ENCODE data around the gene ULBP3.
"Not testable (repeated sequence)": the region's sequence is repeated elsewhere in the genome, so short reads cannot be mapped to it uniquely, and the experiment has no call there.

The ULBP3 gene

DNA sequence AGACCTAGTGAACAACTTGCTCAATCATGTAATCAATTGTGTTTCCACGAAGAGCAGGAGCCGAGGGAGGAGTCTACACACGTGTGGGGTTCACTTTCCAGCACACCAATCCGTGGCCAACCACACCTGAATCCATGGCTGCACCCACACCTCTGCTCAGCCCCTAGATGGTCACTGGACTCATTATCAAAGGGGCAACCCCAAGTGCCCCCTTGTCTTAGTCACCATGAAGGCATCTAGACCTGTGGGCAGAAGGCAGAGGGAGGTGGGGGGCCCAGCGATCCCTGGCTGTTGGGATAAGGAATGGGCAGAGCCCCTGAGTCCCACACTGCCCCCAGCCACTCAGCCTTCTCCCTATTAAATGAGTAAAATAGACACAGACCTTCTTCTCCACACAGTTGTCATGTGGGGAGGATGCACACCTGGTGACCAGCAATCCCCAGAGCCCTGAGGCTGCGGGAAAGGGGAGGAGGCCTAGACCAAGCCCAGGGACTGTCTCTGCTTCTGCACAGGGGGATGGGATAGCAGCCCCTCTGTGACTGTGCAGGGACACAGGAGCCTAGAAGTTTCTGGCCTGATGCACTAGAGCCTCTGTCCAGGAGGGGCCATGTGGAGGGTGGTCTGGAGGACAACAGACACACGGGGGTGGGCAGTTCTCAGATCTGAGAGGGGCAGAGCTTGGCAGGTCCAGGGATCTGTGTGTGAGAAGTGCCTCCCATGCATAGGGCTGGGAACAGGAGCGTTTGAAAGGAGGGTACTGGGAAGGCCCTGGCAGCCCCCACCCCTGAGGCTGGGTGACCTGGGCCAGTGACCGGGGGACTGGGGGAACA is 41.7 kb downstream of the ULBP3 start:
- Mint-ChIP-seq H3K9me3 (peaks cover 0 to 5% of the 10 kb centered on the region in 2 donors), H3K36me3 (no peaks in the 10 kb centered on the region), H3K4me1 (peaks cover 36 to 57% of the 10 kb centered on the region in 2 donors), H3K27ac (no peak overlapping the region), H3K4me3 (no peak overlapping the region), H3K27me3 (peaks cover 34 to 52% of the 10 kb centered on the region in 2 donors)
- no peak for DNase-seq
- ATAC-seq (replicated peaks): no peak

DNA sequence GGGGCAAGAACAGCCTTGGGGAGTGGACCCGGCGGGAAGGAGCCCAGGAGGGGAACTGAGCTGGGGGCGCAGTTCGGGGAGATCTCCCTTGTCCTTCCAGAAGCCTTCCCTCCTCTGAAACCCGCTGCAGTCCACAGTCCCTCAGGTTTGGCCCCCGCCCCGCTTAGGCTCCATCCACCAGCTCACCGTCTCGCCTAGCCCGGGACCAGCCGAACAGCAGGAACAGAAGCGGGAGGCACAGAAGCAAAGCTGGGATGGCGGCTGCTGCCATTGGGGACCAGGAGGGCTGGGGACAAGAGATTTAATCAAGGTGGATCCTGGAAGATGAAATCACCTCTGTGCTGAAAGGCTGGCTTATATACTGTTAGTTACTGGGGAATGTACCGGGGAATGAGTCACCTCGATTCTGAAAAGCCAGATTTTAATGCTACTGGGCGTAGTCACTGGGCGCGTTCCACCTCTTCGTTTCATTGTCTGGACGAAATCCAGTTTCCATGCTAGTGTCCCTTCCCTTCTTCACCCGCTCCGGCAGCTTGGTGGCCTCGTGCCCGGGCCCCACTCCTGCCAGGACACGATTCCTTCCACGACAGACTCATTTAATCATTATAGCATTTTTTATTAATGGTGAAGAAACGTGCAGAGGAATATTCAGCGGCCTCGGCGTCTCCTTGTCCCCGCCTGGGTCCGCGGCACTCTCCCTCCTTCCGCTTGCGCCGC is 43.6 kb downstream of the ULBP3 start, which contains the start of gene RAET1L:
Gene RAET1L, minus strand, starts transcription at position 332 of the 717 bp plus-strand sequence. Its CDS starts 61 bp downstream, at position 271.
- Mint-ChIP-seq H3K9me3 (peaks cover 0 to 5% of the 10 kb centered on the region in 2 donors), H3K27me3 (peaks cover 45 to 60% of the 10 kb centered on the region in 2 donors), H3K4me3 (peak within 1 kb of the TSS; percentile 69 to 78), H3K27ac (no peak within 1 kb of the TSS), H3K36me3 (no peaks in the 10 kb centered on the region), H3K4me1 (peaks cover 31 to 55% of the 10 kb centered on the region in 2 donors)
- ATAC-seq (replicated peaks) (peak; percentile 48 to 66), DNase-seq (no peak)

GRCh38 chr6:150024646-150025155 is 44.2 kb downstream of the ULBP3 start:
- no peak for DNase-seq
- peaks cover 26 to 48% of the 10 kb centered on the region in 2 donors for H3K4me1 Mint-ChIP-seq
- peak overlapping the region in 1 of 2 donors; percentile 46 for H3K4me3 Mint-ChIP-seq
- no peaks in the 10 kb centered on the region for H3K36me3 Mint-ChIP-seq
- peaks cover 47 to 63% of the 10 kb centered on the region in 2 donors for H3K27me3 Mint-ChIP-seq
- H3K27ac Mint-ChIP-seq: no peak overlapping the region
- H3K9me3 Mint-ChIP-seq: peaks cover 0 to 5% of the 10 kb centered on the region in 2 donors
- ATAC-seq (replicated peaks): no peak

DNA sequence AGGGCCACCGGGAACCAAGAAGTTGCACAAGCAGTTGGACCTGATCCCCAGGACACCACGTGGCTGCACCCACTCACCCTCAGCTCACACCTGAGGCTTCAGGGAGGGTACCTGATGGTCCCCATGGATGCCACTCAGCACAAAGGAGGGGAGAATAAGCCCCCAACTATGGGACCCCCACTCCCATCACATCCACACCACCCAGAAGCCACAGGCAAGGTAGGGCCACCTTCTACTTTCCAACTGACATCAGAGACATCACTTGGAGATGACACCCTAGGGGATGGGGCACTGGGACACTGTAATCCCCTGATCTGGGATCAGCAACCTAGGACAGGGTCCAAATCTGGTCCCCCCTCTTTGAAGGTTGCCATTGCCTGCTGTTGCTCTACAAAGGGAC is 44.9 kb downstream of the ULBP3 start:
- H3K4me1 Mint-ChIP-seq: peaks cover 21 to 42% of the 10 kb centered on the region in 2 donors
- not testable (repeated sequence) for H3K36me3 Mint-ChIP-seq; H3K4me3 Mint-ChIP-seq; H3K9me3 Mint-ChIP-seq; DNase-seq; ATAC-seq (replicated peaks); H3K27ac Mint-ChIP-seq
- H3K27me3 Mint-ChIP-seq: peaks cover 51 to 69% of the 10 kb centered on the region in 2 donors

DNA sequence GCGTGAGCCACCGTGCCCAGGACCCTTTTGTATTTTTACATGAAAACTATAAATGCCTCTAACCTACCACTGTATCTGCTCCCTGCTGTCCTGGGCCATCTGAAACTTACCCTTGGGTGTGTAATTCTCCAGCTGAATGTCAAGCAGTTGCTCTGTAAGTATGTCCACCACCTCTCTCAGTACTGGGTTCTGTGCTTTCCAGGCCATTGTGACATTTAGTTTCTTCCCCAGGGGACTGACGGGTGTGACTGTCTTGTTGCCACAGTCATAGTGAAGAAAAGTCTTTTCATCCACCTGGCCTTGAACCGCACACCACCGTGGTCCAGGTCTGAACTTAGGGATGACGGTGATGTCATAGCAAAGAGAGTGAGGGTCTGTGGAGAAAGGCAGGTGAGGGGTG is 47.1 kb downstream of the ULBP3 start:
- peaks cover 56 to 71% of the 10 kb centered on the region in 2 donors for H3K27me3 Mint-ChIP-seq
- peaks cover 15 to 25% of the 10 kb centered on the region in 2 donors for H3K4me1 Mint-ChIP-seq
- H3K36me3 Mint-ChIP-seq, H3K27ac Mint-ChIP-seq, H3K9me3 Mint-ChIP-seq, DNase-seq, H3K4me3 Mint-ChIP-seq: not testable (repeated sequence)
- ATAC-seq (replicated peaks): peak; percentile 59 to 68

DNA sequence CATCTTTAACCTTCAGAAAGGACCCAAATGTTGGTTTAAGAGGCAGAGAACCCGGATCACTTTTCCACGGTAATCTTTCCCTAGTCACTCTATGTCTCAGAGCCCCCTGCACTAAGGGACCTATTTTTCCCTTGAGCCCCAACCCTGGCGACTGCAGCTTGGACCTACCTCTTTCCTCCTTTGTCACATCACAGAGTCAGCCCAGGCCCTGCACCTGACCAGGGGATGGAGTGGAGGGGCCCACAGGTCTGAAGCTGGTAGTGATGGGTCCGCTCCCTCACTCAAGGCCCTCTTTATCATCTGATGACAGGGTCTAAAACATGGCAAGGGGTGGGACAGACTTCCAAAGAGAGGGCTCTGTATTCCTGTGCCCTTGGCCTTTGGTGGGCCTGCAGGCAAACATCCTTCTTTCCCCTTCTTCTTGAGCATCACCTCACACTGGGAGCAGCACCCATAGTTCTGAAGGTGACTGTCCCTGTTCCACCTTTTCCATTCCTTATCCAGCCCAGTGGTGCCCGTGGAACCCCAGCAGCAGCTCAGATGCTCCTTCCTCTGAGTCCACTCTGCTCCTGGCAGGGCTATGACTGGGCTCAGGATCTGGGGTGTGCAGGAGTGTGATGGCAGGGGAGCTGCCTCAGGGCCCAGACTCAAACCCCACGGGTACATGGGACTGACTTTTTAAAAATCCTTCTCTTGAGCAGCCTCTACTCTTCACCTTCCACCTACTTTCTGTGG is 49.9 kb downstream of the ULBP3 start:
- no peaks in the 10 kb centered on the region for H3K9me3 Mint-ChIP-seq
- DNase-seq (no peak), ATAC-seq (replicated peaks) (no peak)
- no peaks in the 10 kb centered on the region for H3K36me3 Mint-ChIP-seq
- no peak overlapping the region for H3K27ac Mint-ChIP-seq
- no peak overlapping the region for H3K4me3 Mint-ChIP-seq
- H3K27me3 Mint-ChIP-seq: peaks cover 55 to 68% of the 10 kb centered on the region in 2 donors
- H3K4me1 Mint-ChIP-seq: peaks cover 13 to 28% of the 10 kb centered on the region in 2 donors

GRCh38 chr6:150017186-150017521 is 51.8 kb downstream of the ULBP3 start:
- not testable (repeated sequence) for H3K4me3 Mint-ChIP-seq; H3K27ac Mint-ChIP-seq; H3K9me3 Mint-ChIP-seq; DNase-seq; ATAC-seq (replicated peaks); H3K36me3 Mint-ChIP-seq
- peaks cover 17 to 32% of the 10 kb centered on the region in 2 donors for H3K4me1 Mint-ChIP-seq
- peaks cover 69 to 74% of the 10 kb centered on the region in 2 donors for H3K27me3 Mint-ChIP-seq

- Mint-ChIP-seq H3K4me1 (peaks cover 17 to 29% of the 10 kb centered on the region in 2 donors), H3K4me3 (no peak overlapping the region), H3K27me3 (peaks cover 66 to 74% of the 10 kb centered on the region in 2 donors), H3K27ac (no peak overlapping the region), H3K9me3 (no peaks in the 10 kb centered on the region), H3K36me3 (no peaks in the 10 kb centered on the region)
- DNase-seq (peak; percentile 44), ATAC-seq (replicated peaks) (peak; percentile 71 to 78)
Measured at GRCh38 chr6:150016324-150017185, 52.4 kb downstream of the ULBP3 start.

GRCh38 chr6:150015281-150016001 is 53.5 kb downstream of the ULBP3 start:
- H3K4me3 Mint-ChIP-seq: peak overlapping the region; percentile 14 to 66
- not testable (repeated sequence) for DNase-seq
- peaks cover 17 to 29% of the 10 kb centered on the region in 2 donors for H3K4me1 Mint-ChIP-seq

DNA sequence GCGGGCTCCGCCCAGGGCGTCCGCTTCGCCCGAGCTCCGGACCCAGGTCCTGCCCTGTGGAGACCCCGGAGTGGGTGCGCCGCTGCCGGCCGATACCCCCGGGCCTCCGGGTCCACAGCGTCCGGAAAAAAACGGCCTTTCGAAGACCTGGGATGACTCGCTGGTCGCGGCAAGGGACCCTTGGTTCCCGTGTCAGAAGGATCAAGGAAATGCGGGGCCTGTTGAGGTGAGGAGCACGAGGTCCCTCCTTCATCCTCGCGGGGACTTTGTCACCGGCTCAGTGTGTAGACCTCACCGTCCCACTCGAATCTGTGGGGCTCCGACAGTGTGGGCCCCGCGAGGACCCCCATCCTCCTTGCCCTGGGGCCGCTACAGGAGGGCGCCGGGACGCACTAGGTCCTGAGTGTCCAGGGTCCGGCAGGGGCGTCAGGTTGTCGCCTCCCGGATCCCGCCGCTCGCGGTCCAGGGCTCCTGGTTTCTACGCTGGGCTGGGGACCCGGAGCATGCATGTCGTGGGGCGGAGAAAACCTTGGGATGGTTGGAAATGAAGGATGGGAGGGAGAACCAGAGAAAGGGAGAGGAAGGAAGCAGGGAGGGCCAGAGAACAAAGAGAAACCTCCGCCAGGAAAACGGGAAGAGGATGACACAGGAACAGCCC is 54.2 kb downstream of the ULBP3 start:
- not testable (repeated sequence) for DNase-seq; ATAC-seq (replicated peaks); H3K9me3 Mint-ChIP-seq; H3K27ac Mint-ChIP-seq; H3K36me3 Mint-ChIP-seq
- Mint-ChIP-seq H3K27me3 (peaks cover 70 to 73% of the 10 kb centered on the region in 2 donors), H3K4me3 (peak overlapping the region; percentile 14 to 66), H3K4me1 (peaks cover 18 to 29% of the 10 kb centered on the region in 2 donors)

More at GRCh38 chr6:150015281-150016001, 53.5 kb downstream of the ULBP3 start:
- not testable (repeated sequence) for H3K9me3 Mint-ChIP-seq, H3K27ac Mint-ChIP-seq, H3K36me3 Mint-ChIP-seq
- peak; percentile 50 to 59 for ATAC-seq (replicated peaks)
- peaks cover 66 to 69% of the 10 kb centered on the region in 2 donors for H3K27me3 Mint-ChIP-seq

DNA sequence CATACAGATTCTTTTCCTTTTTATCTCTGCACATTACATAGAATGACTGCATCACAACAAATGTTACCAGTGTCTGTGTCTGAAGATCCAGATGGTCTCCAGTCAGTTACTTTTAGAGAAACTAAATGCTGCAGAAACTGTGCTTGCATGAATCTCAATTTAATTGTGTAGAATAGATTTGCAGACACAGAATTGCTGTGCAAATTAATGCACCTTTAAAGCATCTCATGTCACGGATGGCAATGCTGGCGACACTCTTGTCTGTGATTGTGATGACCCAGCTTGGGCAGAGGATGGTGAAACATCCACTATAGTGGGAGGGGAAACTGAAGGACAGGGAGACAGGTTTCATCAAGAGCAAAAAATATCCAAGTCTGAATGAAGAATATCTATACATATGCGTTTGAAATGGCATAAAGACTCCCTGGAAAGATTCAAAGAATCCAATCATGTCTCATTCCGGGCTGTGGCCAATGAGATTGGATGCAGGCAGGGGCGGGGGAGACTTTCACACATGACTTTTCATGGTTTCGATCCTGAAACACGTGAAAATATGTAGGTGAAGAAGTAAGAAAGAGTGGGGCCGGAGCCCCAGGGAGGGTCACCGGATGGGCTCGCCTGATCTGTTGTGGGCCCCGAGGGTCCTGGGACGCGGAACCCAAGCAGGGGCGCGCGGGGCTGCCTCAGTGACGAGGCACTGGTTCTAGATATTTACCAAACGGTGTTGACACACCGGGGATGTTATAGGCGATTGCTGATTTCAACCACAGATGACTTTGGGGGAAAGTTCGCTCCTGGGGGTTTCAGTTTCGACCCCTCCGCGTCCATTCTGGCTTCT is 54.9 kb downstream of the ULBP3 start:
- H3K27ac Mint-ChIP-seq, H3K36me3 Mint-ChIP-seq, H3K9me3 Mint-ChIP-seq, DNase-seq: not testable (repeated sequence)
- Mint-ChIP-seq H3K4me1 (peaks cover 19 to 29% of the 10 kb centered on the region in 2 donors), H3K4me3 (peak overlapping the region; percentile 70 to 80), H3K27me3 (peaks cover 68 to 71% of the 10 kb centered on the region in 2 donors)
- peak in 1 of 2 donors; percentile 19 for ATAC-seq (replicated peaks)

All from stimulated activated naive B cell treated with anti-CD40 and anti-IgM and Interleukin-4, amounts not matched to agents 10 μg/mL and 1 μg/mL and 100 μg/mL, for 72 hours (primary cell).